ENCODE data around the gene ANP32A. TPM values are rescaled to one million over a fixed set of nuclear protein-coding genes. Genes with fewer than 3 reads are reported as not detected.

Gene ANP32A
- total and polyA plus RNA-seq, 9 donors: 29.4 to 158 (median 86.3) TPM

DNA sequence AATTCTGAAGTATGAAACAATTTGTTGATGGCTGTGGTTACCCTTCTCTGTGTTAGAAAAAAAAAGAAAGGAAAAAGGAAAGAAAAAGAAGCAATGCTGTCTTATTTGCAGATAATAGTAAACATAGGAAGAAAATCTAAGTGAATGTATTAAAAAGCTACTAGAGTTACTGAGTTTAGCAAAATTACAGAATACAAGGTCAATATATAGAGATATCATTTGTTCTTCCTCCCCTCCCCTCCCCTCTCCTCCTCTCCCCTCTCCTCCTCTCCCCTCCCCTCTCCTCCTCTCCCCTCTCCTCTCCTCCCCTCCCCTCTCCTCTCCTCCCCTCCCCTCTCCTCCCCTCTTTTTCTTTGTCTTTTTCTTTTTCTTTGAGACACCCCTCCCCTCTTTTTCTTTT is 69.1 kb downstream of the ANP32A start:
- Histone ChIP-seq H3K27ac (no peak overlapping the region), H3K27me3 (no peaks in the 10 kb centered on the region), H3K4me1 (ENCODE audit: insufficient read depth) (no peaks in the 10 kb centered on the region), H3K9me3 (no peaks in the 10 kb centered on the region), H3K4me3 (no peak overlapping the region), H3K36me3 (no peaks in the 10 kb centered on the region)
- intact Hi-C loops (cut with DNase I): no loop called here
- TF ChIP-seq, protein P1, sequence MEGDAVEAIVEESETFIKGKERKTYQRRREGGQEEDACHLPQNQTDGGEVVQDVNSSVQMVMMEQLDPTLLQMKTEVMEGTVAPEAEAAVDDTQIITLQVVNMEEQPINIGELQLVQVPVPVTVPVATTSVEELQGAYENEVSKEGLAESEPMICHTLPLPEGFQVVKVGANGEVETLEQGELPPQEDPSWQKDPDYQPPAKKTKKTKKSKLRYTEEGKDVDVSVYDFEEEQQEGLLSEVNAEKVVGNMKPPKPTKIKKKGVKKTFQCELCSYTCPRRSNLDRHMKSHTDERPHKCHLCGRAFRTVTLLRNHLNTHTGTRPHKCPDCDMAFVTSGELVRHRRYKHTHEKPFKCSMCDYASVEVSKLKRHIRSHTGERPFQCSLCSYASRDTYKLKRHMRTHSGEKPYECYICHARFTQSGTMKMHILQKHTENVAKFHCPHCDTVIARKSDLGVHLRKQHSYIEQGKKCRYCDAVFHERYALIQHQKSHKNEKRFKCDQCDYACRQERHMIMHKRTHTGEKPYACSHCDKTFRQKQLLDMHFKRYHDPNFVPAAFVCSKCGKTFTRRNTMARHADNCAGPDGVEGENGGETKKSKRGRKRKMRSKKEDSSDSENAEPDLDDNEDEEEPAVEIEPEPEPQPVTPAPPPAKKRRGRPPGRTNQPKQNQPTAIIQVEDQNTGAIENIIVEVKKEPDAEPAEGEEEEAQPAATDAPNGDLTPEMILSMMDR (IDR thresholded peaks at IDR 0.05): no peak
- TF ChIP-seq POLR2A (IDR thresholded peaks at IDR 0.05): no peak
- no peak for TF ChIP-seq EP300 (IDR thresholded peaks at IDR 0.05)
- no peak for DNase-seq

DNA sequence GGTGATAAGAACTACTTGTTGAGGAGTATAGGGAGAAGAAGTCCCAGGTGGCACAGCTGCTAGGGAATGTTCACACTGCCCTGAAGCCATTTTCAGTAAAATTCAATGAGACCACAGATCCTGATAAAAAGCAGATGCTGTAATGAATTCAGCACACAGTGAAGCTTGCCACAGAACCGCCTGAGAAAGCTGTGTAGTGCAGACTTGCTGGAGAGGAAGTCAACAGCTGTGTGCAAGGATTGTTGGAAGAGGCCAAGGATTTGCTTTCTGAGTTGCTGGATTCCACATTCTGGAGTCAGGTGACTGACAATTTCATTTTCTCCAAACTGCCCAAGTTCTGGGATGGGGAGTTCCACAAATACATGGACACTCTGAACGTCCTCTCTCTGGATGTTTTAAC is 70.9 kb downstream of the ANP32A start:
- TF ChIP-seq EP300 (IDR thresholded peaks at IDR 0.05) (no peak), POLR2A (IDR thresholded peaks at IDR 0.05) (no peak)
- TF ChIP-seq, protein P1 (IDR thresholded peaks at IDR 0.05): no peak
- DNase-seq: no peak
- WGBS, 3 donors: 33 to 39% (median 36%) methylated on average over 2 of the region's 2 CpGs

DNA sequence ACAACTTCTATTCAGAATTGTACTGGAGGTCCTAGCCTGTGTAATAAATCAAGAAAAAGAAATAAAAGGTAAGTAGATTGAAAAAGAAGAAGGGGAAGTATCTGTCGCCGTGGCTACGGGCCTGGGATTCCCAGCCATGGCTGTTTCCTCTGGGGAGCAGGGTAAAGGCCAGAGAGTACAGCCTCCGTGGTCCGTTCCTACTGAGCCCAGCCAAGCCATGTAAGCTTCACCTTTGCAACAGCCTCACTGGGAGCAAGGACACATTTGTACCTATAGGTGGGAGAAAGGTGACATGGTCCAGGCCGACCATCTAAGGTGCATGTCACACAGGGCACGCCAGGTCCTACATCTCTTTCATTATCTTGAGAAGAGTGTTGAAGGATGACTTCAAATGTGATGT is 71.3 kb downstream of the ANP32A start:
- no peak for DNase-seq
- H3K36me3 ChIP-seq: no peaks in the 10 kb centered on the region
- WGBS, 3 donors: 81 to 89% (median 83%) methylated on average over 7 of the region's 7 CpGs

More for the DNA sequence above, 70.9 kb downstream of the ANP32A start:
- no peaks in the 10 kb centered on the region for H3K4me1 ChIP-seq (ENCODE audit: insufficient read depth)
- no peaks in the 10 kb centered on the region for H3K36me3 ChIP-seq
- no peak overlapping the region for H3K27ac ChIP-seq
- no peaks in the 10 kb centered on the region for H3K9me3 ChIP-seq
- no peak overlapping the region for H3K4me3 ChIP-seq
- intact Hi-C loops (cut with DNase I): no loop called here
- H3K27me3 ChIP-seq: no peaks in the 10 kb centered on the region

DNA sequence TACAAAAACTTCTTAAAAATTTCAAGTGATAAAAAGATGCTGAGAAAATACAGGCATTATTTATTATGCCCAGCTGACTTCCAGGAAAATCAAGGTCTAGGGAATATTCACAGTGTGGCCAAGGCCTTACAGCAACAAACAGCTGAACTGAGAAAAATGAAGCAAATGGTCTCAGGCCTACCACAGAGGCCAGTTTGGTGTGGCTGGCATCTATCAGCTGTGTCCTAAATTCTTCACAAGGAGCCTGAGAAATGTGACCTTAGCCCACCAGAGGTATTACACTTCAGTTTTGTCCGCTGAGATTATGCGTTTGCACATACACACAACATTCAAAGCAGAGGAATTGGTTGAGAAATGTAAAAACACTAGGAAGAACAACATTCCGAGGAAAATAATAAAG is 77.4 kb downstream of the ANP32A start:
- Histone ChIP-seq H3K9me3 (no peaks in the 10 kb centered on the region), H3K4me3 (no peak overlapping the region), H3K27ac (no peak overlapping the region), H3K36me3 (no peaks in the 10 kb centered on the region), H3K4me1 (ENCODE audit: insufficient read depth) (no peaks in the 10 kb centered on the region), H3K27me3 (no peaks in the 10 kb centered on the region)
- DNase-seq: no peak
- 62 to 80% (median 78%) methylated on average over 3 of the region's 3 CpGs for WGBS, 3 donors
- no peak for TF ChIP-seq EP300 (IDR thresholded peaks at IDR 0.05)
- TF ChIP-seq POLR2A (IDR thresholded peaks at IDR 0.05): no peak
- TF ChIP-seq, protein P1 (IDR thresholded peaks at IDR 0.05): no peak
- intact Hi-C loops (cut with DNase I): no loop called here

More for the DNA sequence above, 71.3 kb downstream of the ANP32A start:
- TF ChIP-seq, protein P1 (IDR thresholded peaks at IDR 0.05): no peak
- TF ChIP-seq EP300 (IDR thresholded peaks at IDR 0.05): no peak
- no peak for TF ChIP-seq POLR2A (IDR thresholded peaks at IDR 0.05)
- Histone ChIP-seq H3K9me3 (no peaks in the 10 kb centered on the region), H3K4me3 (no peak overlapping the region), H3K27me3 (no peaks in the 10 kb centered on the region), H3K4me1 (ENCODE audit: insufficient read depth) (no peaks in the 10 kb centered on the region), H3K27ac (no peak overlapping the region)
- intact Hi-C loops (cut with DNase I): no loop called here
